HL-60 (cell line): ENCODE data around the gene DBP.

Source experiments
- DNase-seq, 2 experiments: peaks; one replicate each; pipeline ENCODE4 v3.0.0-alpha.2; 2010 to 2020; ENCODE audit warnings: low read depth in 1 of 2, low spot score in 1 of 2
- H3K27ac ChIP-seq: fragments of 250-450 bp; sonication (Bioruptor Pico); replicated peaks from 2 replicates; pipeline ENCODE4 v1.5.1; 2020; ENCODE audit warnings: mild to moderate bottlenecking, moderate library complexity
- H3K27me3 ChIP-seq: fragments of 250-450 bp; sonication (Bioruptor Pico); 2 replicates; pipeline ENCODE4 v1.5.1; 2021; ENCODE audit warnings: mild to moderate bottlenecking, moderate library complexity; ENCODE audit not compliant: insufficient read depth, poor library complexity, severe bottlenecking
- H3K4me3 ChIP-seq: replicated peaks from 2 replicates; pipeline ENCODE4 v1.5.1; 2011; ENCODE audit warnings: mild to moderate bottlenecking, control low read depth, low read length; ENCODE audit not compliant: insufficient read depth
- CTCF ChIP-seq: IDR thresholded peaks from one replicate; pipeline ENCODE4 v1.5.1; 2011; ENCODE audit warnings: low read length, control low read depth, inconsistent platforms; ENCODE audit not compliant: insufficient read depth
- GABPA ChIP-seq: IDR thresholded peaks from 2 replicates; pipeline ENCODE4 v1.6.1; 2012; ENCODE audit warnings: low read depth
- POLR2AphosphoS5 ChIP-seq: IDR thresholded peaks from 2 replicates; pipeline ENCODE4 v1.6.1; 2012; ENCODE audit warnings: low read depth
- REST ChIP-seq: IDR thresholded peaks from 2 replicates; pipeline ENCODE4 v1.6.1; 2012; ENCODE audit warnings: low read depth; ENCODE audit not compliant: insufficient replicate concordance
- SPI1 ChIP-seq: IDR thresholded peaks from 2 replicates; pipeline ENCODE4 v1.6.1; 2012; ENCODE audit warnings: low read depth, mild to moderate bottlenecking, borderline replicate concordance

DBP gene

GRCh38 chr19:48628486-48629296 is 8.5 kb downstream of the DBP start:
- no peaks in the 10 kb centered on the region for H3K27me3 ChIP-seq
- H3K4me3 ChIP-seq = no peak overlapping the region
- DNase-seq = no peak
- TF ChIP-seq REST = no peak
- TF ChIP-seq GABPA = no peak
- TF ChIP-seq CTCF = no peak
- no peak for TF ChIP-seq POLR2AphosphoS5
- no peak for TF ChIP-seq SPI1
- H3K27ac ChIP-seq = no peak overlapping the region

- DNase-seq = no peak
- Histone ChIP-seq H3K27me3 (no peaks in the 10 kb centered on the region), H3K27ac (no peak overlapping the region), H3K4me3 (no peak overlapping the region)
- TF ChIP-seq SPI1 (no peak), POLR2AphosphoS5 (0 out of 2 replicates have a peak, but pooled peaks have one; percentile 1)
These were observed 9.3 kb downstream of the DBP start for GRCh38 chr19:48627865-48628314.

- no peak for DNase-seq
- TF ChIP-seq SPI1 = no peak
- TF ChIP-seq GABPA = no peak
- no peak for TF ChIP-seq CTCF
- TF ChIP-seq POLR2AphosphoS5 = 0 out of 2 replicates have a peak, but pooled peaks have one; percentile 13
- no peak for TF ChIP-seq REST
- Histone ChIP-seq H3K4me3 (no peak overlapping the region), H3K27me3 (no peaks in the 10 kb centered on the region), H3K27ac (no peak overlapping the region)
These were observed 9.8 kb downstream of the DBP start for GRCh38 chr19:48627201-48627864.

GRCh38 chr19:48625891-48626327 is 11.3 kb downstream of the DBP start:
- DNase-seq = no peak
- H3K27ac ChIP-seq = no peak overlapping the region

More at GRCh38 chr19:48625891-48626327, 11.3 kb downstream of the DBP start:
- no peaks in the 10 kb centered on the region for H3K27me3 ChIP-seq
- TF ChIP-seq POLR2AphosphoS5 (no peak), REST (no peak), GABPA (no peak), CTCF (no peak), SPI1 (no peak)
- no peak overlapping the region for H3K4me3 ChIP-seq
